Measurements from ENCODE around the gene ADGB. TPM values are rescaled to one million over a fixed set of nuclear protein-coding genes. Genes with fewer than 3 reads are reported as not detected.

Gene ADGB
- total RNA-seq, 1 experiment from 2014 or later: not detected

DNA sequence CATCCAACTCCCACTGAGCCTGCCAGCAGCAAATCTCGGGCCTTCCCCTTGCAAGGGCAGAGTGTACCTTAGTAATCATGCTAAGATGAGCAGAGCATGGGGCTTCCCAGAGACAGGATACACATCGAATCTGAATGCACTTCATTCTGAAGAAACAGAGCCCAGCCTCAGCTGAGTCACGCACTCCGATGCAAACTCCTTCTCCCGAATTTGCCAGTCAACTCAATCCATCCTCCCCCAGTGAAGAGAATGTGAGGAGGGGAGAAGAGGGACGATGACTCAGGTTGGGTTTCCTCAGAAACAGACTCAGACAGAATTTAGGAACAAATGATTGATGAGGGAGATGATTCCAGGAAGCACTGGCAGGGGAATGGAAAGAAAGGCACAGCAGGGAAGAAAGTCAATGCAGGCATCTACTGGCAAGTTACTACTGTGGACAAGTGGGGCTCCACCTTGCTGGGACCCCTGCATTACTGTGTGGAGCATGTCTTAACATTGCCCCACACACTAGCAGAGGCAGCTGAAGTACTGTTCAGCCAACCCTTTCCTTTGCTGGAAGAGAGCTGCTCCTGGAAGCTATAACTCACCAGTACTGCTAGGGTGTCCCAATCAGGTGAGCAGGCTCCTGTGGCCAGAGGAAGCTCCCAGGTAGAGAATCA, 251.6 kb downstream of the ADGB start:
- CTCF ChIA-PET: no interaction called here
- DNase-seq (ENCODE audit: low read depth, low spot score) (no peak), ATAC-seq (no peak)
- Histone ChIP-seq H2AFZ (ENCODE audit: low read depth, low read length, poor library complexity, severe bottlenecking) (no peak overlapping the region), H3K27me3 (ENCODE audit: insufficient read depth, low read length) (no peaks in the 10 kb centered on the region), H3K79me2 (ENCODE audit: insufficient read depth, low read length) (no peaks in the 10 kb centered on the region), H3K4me1 (ENCODE audit: control insufficient read depth in 1 of 2, insufficient read depth in 2 of 2, low read length in 2 of 2) (no peaks in the 10 kb centered on the region), H3K9me2 (ENCODE audit: insufficient read depth) (no peaks in the 10 kb centered on the region), H3K4me3 (replicated peaks in 1 of 2; ENCODE audit: low read depth in 1 of 2, low read length in 2 of 2) (no peak overlapping the region), H3K4me2 (ENCODE audit: low read length) (no peak overlapping the region), H4K20me1 (ENCODE audit: insufficient read depth) (no peaks in the 10 kb centered on the region), H3K36me3 (ENCODE audit: control insufficient read depth in 1 of 2, insufficient read depth in 2 of 2, low read length in 2 of 2) (no peaks in the 10 kb centered on the region), H3K9ac (ENCODE audit: low read length) (no peak overlapping the region), H3K9me3 (ENCODE audit: control insufficient read depth in 1 of 2, insufficient read depth in 1 of 2, low read depth in 1 of 2, low read length in 2 of 2) (no peaks in the 10 kb centered on the region), H3K27ac (ENCODE audit: low read depth, low read length) (no peak overlapping the region)
- BruUV-seq (replicated peaks): no TSS peak
- POLR2A ChIA-PET: no interaction called here
- RAD21 ChIA-PET (ENCODE audit: low non-redundant PET in 1 of 2, low total read pairs in 2 of 2, uncharacterized antibody in 2 of 2, unreplicated experiment in 2 of 2): no interaction called here
- intact Hi-C loops (cut with micrococcal nuclease): loop anchor here (10.0 kb wide), 1 partner anchor 374 kb away; no protein-coding TSS in a partner anchor
- TF ChIP-seq EZH2phosphoT487 (IDR thresholded peaks at IDR 0.05; ENCODE audit: borderline replicate concordance) (no peak), EGR1 (IDR thresholded peaks at IDR 0.05; ENCODE audit: low read depth) (no peak), SIN3A (IDR thresholded peaks at IDR 0.05; ENCODE audit: low read depth) (no peak), CBX3 (IDR thresholded peaks at IDR 0.05; ENCODE audit: low read depth) (no peak), POLR2AphosphoS5 (IDR thresholded peaks at IDR 0.05; ENCODE audit: low read depth, low read length) (no peak), JUND (IDR thresholded peaks at IDR 0.05) (no peak), SP1 (IDR thresholded peaks at IDR 0.05; ENCODE audit: low read depth) (no peak), MAX (IDR thresholded peaks at IDR 0.05) (no peak), ZNF274 (IDR thresholded peaks at IDR 0.05; ENCODE audit: low read depth, low read length) (no peak), EZH2 (IDR thresholded peaks at IDR 0.05) (no peak), YY1 (IDR thresholded peaks at IDR 0.05; ENCODE audit: extremely low read depth, insufficient replicate concordance, low read depth, low read length) (no peak), SRF (IDR thresholded peaks at IDR 0.05; ENCODE audit: low read depth) (no peak), ZFX (IDR thresholded peaks at IDR 0.05) (no peak)
- TF ChIP-seq, protein P1, sequence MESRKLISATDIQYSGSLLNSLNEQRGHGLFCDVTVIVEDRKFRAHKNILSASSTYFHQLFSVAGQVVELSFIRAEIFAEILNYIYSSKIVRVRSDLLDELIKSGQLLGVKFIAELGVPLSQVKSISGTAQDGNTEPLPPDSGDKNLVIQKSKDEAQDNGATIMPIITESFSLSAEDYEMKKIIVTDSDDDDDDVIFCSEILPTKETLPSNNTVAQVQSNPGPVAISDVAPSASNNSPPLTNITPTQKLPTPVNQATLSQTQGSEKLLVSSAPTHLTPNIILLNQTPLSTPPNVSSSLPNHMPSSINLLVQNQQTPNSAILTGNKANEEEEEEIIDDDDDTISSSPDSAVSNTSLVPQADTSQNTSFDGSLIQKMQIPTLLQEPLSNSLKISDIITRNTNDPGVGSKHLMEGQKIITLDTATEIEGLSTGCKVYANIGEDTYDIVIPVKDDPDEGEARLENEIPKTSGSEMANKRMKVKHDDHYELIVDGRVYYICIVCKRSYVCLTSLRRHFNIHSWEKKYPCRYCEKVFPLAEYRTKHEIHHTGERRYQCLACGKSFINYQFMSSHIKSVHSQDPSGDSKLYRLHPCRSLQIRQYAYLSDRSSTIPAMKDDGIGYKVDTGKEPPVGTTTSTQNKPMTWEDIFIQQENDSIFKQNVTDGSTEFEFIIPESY (IDR thresholded peaks at IDR 0.05; ENCODE audit: extremely low read depth, insufficient replicate concordance, low read length): no peak
- TF ChIP-seq, protein P2, sequence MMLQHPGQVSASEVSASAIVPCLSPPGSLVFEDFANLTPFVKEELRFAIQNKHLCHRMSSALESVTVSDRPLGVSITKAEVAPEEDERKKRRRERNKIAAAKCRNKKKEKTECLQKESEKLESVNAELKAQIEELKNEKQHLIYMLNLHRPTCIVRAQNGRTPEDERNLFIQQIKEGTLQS (IDR thresholded peaks at IDR 0.05): no peak
- TF ChIP-seq, protein P3, sequence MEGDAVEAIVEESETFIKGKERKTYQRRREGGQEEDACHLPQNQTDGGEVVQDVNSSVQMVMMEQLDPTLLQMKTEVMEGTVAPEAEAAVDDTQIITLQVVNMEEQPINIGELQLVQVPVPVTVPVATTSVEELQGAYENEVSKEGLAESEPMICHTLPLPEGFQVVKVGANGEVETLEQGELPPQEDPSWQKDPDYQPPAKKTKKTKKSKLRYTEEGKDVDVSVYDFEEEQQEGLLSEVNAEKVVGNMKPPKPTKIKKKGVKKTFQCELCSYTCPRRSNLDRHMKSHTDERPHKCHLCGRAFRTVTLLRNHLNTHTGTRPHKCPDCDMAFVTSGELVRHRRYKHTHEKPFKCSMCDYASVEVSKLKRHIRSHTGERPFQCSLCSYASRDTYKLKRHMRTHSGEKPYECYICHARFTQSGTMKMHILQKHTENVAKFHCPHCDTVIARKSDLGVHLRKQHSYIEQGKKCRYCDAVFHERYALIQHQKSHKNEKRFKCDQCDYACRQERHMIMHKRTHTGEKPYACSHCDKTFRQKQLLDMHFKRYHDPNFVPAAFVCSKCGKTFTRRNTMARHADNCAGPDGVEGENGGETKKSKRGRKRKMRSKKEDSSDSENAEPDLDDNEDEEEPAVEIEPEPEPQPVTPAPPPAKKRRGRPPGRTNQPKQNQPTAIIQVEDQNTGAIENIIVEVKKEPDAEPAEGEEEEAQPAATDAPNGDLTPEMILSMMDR (IDR thresholded peaks at IDR 0.05 in 2 of 3, conservative IDR thresholded peaks at IDR 0.05 in 1 of 3; ENCODE audit: borderline replicate concordance in 1 of 3, insufficient read depth in 1 of 3, low read depth in 2 of 3, low read length in 2 of 3): no peak

Data from HCT116 (cell line).